Measurements from ENCODE around the gene SLC9A7.
A peak's percentile ranks its signal among the peaks of the same experiment; 100 is the strongest.
"Not testable (repeated sequence)": the region's sequence is repeated elsewhere in the genome, so short reads cannot be mapped to it uniquely, and the experiment has no call there.

SLC9A7 gene

GRCh38 chrX:46750889-46751288, 8.0 kb downstream of the SLC9A7 start:
- no peak for DNase-seq

- DNase-seq: no peak
These were observed 14.9 kb downstream of the SLC9A7 start for GRCh38 chrX:46744009-46744408.

GRCh38 chrX:46743046-46743445, 15.9 kb downstream of the SLC9A7 start:
- no peak for DNase-seq

GRCh38 chrX:46739736-46740135, 19.2 kb downstream of the SLC9A7 start:
- DNase-seq: no peak

- DNase-seq: no peak
These were observed 21.5 kb downstream of the SLC9A7 start for GRCh38 chrX:46737462-46737861.

- DNase-seq: no peak
These were observed 21.9 kb downstream of the SLC9A7 start for GRCh38 chrX:46737041-46737440.

GRCh38 chrX:46735622-46736021, 23.3 kb downstream of the SLC9A7 start:
- no peak for DNase-seq

GRCh38 chrX:46733226-46733625, 25.7 kb downstream of the SLC9A7 start:
- no peak for DNase-seq

GRCh38 chrX:46730765-46731164, 28.2 kb downstream of the SLC9A7 start:
- DNase-seq: no peak

- DNase-seq: no peak
These were observed 31.5 kb downstream of the SLC9A7 start for GRCh38 chrX:46727441-46727840.

GRCh38 chrX:46723569-46723927, 35.4 kb downstream of the SLC9A7 start:
- not testable (repeated sequence) for DNase-seq

GRCh38 chrX:46722742-46723568, 36.0 kb downstream of the SLC9A7 start:
- DNase-seq: no peak

GRCh38 chrX:46716796-46717195, 42.1 kb downstream of the SLC9A7 start:
- DNase-seq: no peak

- no peak for DNase-seq
These were observed 42.9 kb downstream of the SLC9A7 start for GRCh38 chrX:46715997-46716396.

GRCh38 chrX:46715530-46715929, 43.4 kb downstream of the SLC9A7 start:
- DNase-seq: peak; percentile 35

GRCh38 chrX:46713672-46714490, 45.0 kb downstream of the SLC9A7 start:
- peak; percentile 26 for DNase-seq

- no peak for DNase-seq
These were observed 46.2 kb downstream of the SLC9A7 start for GRCh38 chrX:46712764-46713163.

GRCh38 chrX:46710927-46711623, 47.8 kb downstream of the SLC9A7 start:
- peak; percentile 41 for DNase-seq

- no peak for DNase-seq
These were observed 48.5 kb downstream of the SLC9A7 start for GRCh38 chrX:46710425-46710824.

GRCh38 chrX:46707274-46707965, 51.5 kb downstream of the SLC9A7 start:
- DNase-seq: no peak

- peak; percentile 83 for DNase-seq
These were observed 54.0 kb downstream of the SLC9A7 start for GRCh38 chrX:46704767-46705386.

GRCh38 chrX:46703980-46704379, 54.9 kb downstream of the SLC9A7 start:
- no peak for DNase-seq

Data from activated CD4-positive, alpha-beta T cell treated with anti-CD3 and anti-CD28 coated beads, Interleukin-10, Interleukin-2, amounts not matched to agents 100 ng/mL and 50 ng/mL, durations not matched to agents 16 hours and 8 hours (primary cell).